ENCODE measurements around the gene GOPC.

DNA sequence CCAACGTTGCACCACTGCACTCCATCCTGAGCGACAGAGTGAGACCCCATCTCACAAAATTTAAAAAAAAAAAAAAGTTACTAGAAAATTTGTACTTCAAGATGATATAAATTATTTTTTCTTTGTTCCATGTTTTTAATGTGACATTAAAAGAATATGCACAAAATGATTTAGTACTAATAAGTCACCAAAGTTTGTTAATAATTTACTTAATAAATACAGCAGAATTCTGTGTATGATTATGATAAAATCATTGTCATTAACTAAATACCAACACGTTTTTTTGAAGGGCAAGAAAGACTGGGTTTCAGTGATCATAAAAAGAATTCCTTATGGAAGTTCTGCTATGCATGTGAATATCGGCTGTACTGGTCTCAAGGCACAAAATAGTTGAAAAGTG lies 28.1 kb downstream of the GOPC start:
- TF ChIP-seq, protein P1, sequence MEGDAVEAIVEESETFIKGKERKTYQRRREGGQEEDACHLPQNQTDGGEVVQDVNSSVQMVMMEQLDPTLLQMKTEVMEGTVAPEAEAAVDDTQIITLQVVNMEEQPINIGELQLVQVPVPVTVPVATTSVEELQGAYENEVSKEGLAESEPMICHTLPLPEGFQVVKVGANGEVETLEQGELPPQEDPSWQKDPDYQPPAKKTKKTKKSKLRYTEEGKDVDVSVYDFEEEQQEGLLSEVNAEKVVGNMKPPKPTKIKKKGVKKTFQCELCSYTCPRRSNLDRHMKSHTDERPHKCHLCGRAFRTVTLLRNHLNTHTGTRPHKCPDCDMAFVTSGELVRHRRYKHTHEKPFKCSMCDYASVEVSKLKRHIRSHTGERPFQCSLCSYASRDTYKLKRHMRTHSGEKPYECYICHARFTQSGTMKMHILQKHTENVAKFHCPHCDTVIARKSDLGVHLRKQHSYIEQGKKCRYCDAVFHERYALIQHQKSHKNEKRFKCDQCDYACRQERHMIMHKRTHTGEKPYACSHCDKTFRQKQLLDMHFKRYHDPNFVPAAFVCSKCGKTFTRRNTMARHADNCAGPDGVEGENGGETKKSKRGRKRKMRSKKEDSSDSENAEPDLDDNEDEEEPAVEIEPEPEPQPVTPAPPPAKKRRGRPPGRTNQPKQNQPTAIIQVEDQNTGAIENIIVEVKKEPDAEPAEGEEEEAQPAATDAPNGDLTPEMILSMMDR (conservative IDR thresholded peaks at IDR 0.05; ENCODE audit: low read length) = no peak
- TF ChIP-seq EZH2phosphoT487 (IDR thresholded peaks at IDR 0.05; ENCODE audit: borderline replicate concordance) = no peak
